ENCODE measurements around the gene GARRE1. TPM values are rescaled to one million over a fixed set of nuclear protein-coding genes. Genes with fewer than 3 reads are reported as not detected.

GARRE1 gene
- polyA plus RNA-seq, 1 experiment: 18.7 TPM

- Histone ChIP-seq H3K27me3 (ENCODE audit: control insufficient read depth, insufficient read depth, low read length) (no peaks in the 10 kb centered on the region), H3K4me3 (ENCODE audit: low read depth, low read length) (no peak overlapping the region), H3K36me3 (ENCODE audit: control insufficient read depth, insufficient read depth, low read length) (peaks cover 1% of the 10 kb centered on the region)
- TF ChIP-seq CTCF (IDR thresholded peaks at IDR 0.05; ENCODE audit: insufficient read depth, low read depth, low read length): no peak
- POLR2A ChIA-PET: no interaction called here
- CTCF ChIA-PET: interaction anchor here (0.6 kb wide), 1 partner anchor 8 kb away, joined by 4 read pairs; no protein-coding TSS in a partner anchor
- DNase-seq (ENCODE audit: low read depth): no peak
Measured at GRCh38 chr19:34284505-34284904, 30.2 kb downstream of the GARRE1 start.

GRCh38 chr19:34287662-34288140 is 33.3 kb downstream of the GARRE1 start:
- DNase-seq (ENCODE audit: low read depth): no peak
- ChIA-PET POLR2A (no interaction called here), CTCF (no interaction called here)
- no peak for TF ChIP-seq CTCF (IDR thresholded peaks at IDR 0.05; ENCODE audit: insufficient read depth, low read depth, low read length)
- no peaks in the 10 kb centered on the region for H3K27me3 ChIP-seq (ENCODE audit: control insufficient read depth, insufficient read depth, low read length)
- H3K36me3 ChIP-seq (ENCODE audit: control insufficient read depth, insufficient read depth, low read length): no peaks in the 10 kb centered on the region
- no peak overlapping the region for H3K4me3 ChIP-seq (ENCODE audit: low read depth, low read length)

GRCh38 chr19:34288381-34288780 is 34.0 kb downstream of the GARRE1 start:
- POLR2A ChIA-PET: no interaction called here
- CTCF ChIA-PET: no interaction called here
- no peaks in the 10 kb centered on the region for H3K36me3 ChIP-seq (ENCODE audit: control insufficient read depth, insufficient read depth, low read length)
- H3K4me3 ChIP-seq (ENCODE audit: low read depth, low read length): no peak overlapping the region
- no peak for DNase-seq (ENCODE audit: low read depth)
- no peaks in the 10 kb centered on the region for H3K27me3 ChIP-seq (ENCODE audit: control insufficient read depth, insufficient read depth, low read length)
- no peak for TF ChIP-seq CTCF (IDR thresholded peaks at IDR 0.05; ENCODE audit: insufficient read depth, low read depth, low read length)

GRCh38 chr19:34291235-34291634 is 36.9 kb downstream of the GARRE1 start:
- Histone ChIP-seq H3K4me3 (ENCODE audit: low read depth, low read length) (no peak overlapping the region), H3K27me3 (ENCODE audit: control insufficient read depth, insufficient read depth, low read length) (no peaks in the 10 kb centered on the region), H3K36me3 (ENCODE audit: control insufficient read depth, insufficient read depth, low read length) (no peaks in the 10 kb centered on the region)
- ChIA-PET CTCF (no interaction called here), POLR2A (no interaction called here)
- TF ChIP-seq CTCF (IDR thresholded peaks at IDR 0.05; ENCODE audit: insufficient read depth, low read depth, low read length): no peak
- DNase-seq (ENCODE audit: low read depth): no peak

- POLR2A ChIA-PET: no interaction called here
- Histone ChIP-seq H3K4me3 (ENCODE audit: low read depth, low read length) (no peak overlapping the region), H3K27me3 (ENCODE audit: control insufficient read depth, insufficient read depth, low read length) (no peaks in the 10 kb centered on the region), H3K36me3 (ENCODE audit: control insufficient read depth, insufficient read depth, low read length) (no peaks in the 10 kb centered on the region; the same call in none of the 2 replicates)
- CTCF ChIA-PET: interaction anchor here (1.6 kb wide), 1 partner anchor 11 kb away, joined by 4 read pairs; no protein-coding TSS in a partner anchor
- no peak for TF ChIP-seq CTCF (IDR thresholded peaks at IDR 0.05; ENCODE audit: insufficient read depth, low read depth, low read length)
- DNase-seq (ENCODE audit: low read depth): no peak
Measured at GRCh38 chr19:34295103-34295502, 40.7 kb downstream of the GARRE1 start.

All from BJ (cell line).